Neural crest cell (in vitro differentiated cells): ENCODE results near the gene SUPT3H. TPM values are rescaled to one million over a fixed set of nuclear protein-coding genes. Genes with fewer than 3 reads are reported as not detected.

Experiments
- DNase-seq: peaks from one replicate; pipeline ENCODE4 v3.0.0; 2021; ENCODE audit warnings: low read depth, mixed read lengths, low spot score
- H3K27ac Mint-ChIP-seq: one replicate; pipeline ENCODE4 v1.8.0; 2021; ENCODE audit warnings: mild to moderate bottlenecking, mixed read lengths; ENCODE audit not compliant: unreplicated experiment
- H3K27me3 Mint-ChIP-seq: 2 replicates; pipeline ENCODE4 v1.8.0; 2021; ENCODE audit warnings: low read depth, mild to moderate bottlenecking, mixed read lengths
- H3K36me3 Mint-ChIP-seq: 2 replicates; pipeline ENCODE4 v1.8.0; 2021; ENCODE audit warnings: low read depth, mild to moderate bottlenecking, mixed read lengths
- H3K4me1 Mint-ChIP-seq: 2 replicates; pipeline ENCODE4 v1.8.0; 2021; ENCODE audit warnings: mixed read lengths
- H3K4me3 Mint-ChIP-seq: one replicate; pipeline ENCODE4 v1.8.0; 2021; ENCODE audit warnings: mild to moderate bottlenecking, mixed read lengths
- H3K9me3 Mint-ChIP-seq: 2 replicates; pipeline ENCODE4 v1.8.0; 2021; ENCODE audit warnings: mixed read lengths
- total RNA-seq: library from RNA; stranded (reverse); gene quantifications from 2 replicates; pipeline ENCODE4 v1.2.1, GENCODE V29; 2021
- TF ChIP-seq, protein P1 (sequence below): fragments of 200-600 bp; sonication (generic); conservative IDR thresholded peaks from 2 replicates; pipeline ENCODE4 v1.5.0; 2021; ENCODE audit warnings: antibody characterized with exemption, mild to moderate bottlenecking

Gene SUPT3H
- total RNA-seq, 1 donor from 2014 or later, result 17.0 TPM

DNA sequence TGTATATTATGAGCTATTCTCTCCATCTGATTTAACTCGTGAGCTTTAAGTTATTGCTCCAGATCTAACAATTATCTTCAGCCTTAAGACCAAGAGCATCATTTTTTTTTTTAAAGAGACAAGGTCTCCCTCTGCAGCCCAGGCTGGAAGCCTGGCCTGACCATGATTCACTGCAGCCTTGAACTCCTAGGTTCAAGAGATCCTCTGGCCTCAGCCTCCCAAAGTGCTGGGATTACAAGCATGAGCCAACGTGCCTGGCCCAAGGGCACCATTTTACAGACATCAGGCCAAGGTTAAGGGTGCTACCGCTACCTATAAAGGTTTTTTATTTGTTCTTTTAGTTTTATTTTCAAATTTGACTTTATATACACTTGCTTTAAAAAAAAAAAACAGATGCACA is 2.3 kb downstream of the SUPT3H start:
- H3K27me3 Mint-ChIP-seq, result no peaks in the 10 kb centered on the region
- no peak for DNase-seq
- TF ChIP-seq, protein P1, sequence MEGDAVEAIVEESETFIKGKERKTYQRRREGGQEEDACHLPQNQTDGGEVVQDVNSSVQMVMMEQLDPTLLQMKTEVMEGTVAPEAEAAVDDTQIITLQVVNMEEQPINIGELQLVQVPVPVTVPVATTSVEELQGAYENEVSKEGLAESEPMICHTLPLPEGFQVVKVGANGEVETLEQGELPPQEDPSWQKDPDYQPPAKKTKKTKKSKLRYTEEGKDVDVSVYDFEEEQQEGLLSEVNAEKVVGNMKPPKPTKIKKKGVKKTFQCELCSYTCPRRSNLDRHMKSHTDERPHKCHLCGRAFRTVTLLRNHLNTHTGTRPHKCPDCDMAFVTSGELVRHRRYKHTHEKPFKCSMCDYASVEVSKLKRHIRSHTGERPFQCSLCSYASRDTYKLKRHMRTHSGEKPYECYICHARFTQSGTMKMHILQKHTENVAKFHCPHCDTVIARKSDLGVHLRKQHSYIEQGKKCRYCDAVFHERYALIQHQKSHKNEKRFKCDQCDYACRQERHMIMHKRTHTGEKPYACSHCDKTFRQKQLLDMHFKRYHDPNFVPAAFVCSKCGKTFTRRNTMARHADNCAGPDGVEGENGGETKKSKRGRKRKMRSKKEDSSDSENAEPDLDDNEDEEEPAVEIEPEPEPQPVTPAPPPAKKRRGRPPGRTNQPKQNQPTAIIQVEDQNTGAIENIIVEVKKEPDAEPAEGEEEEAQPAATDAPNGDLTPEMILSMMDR, result no peak
- no peaks in the 10 kb centered on the region for H3K9me3 Mint-ChIP-seq
- no peaks in the 10 kb centered on the region for H3K36me3 Mint-ChIP-seq
- H3K4me1 Mint-ChIP-seq, result peaks cover 25% of the 10 kb centered on the region
- peak overlapping the region; percentile 66 for H3K4me3 Mint-ChIP-seq
- H3K27ac Mint-ChIP-seq, result no peak overlapping the region

DNA sequence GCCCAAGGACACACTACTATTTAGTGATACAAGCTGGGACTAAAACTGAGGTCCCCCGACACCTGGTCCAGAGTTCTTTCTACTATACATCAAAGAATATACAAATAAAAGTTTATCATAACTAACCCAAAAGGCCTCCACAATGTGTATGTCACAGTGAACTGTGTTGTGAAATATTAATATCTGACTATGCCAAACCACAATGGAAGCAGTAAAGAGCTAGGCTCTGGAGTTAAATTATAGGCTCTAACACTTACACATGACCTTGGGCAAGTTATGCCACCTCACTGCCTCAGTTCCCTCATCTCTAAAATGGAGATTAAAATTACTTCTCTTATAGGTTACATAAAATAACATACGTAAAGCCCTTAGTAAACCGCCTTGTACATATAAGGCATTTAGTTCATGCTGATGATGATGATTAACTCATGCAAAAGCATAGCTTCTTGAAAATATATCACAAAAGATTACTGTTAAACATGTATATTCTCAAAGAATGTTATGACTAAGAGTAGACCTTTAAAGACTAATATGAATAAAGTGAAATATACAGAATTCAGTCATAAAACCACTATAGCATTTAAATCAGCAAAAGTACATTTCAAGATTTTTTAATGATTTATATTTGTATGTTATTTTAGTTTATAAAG is 5.7 kb downstream of the SUPT3H start:
- no peaks in the 10 kb centered on the region for H3K27me3 Mint-ChIP-seq
- DNase-seq, result no peak
- no peaks in the 10 kb centered on the region for H3K9me3 Mint-ChIP-seq
- H3K4me3 Mint-ChIP-seq, result no peak overlapping the region
- no peak overlapping the region for H3K27ac Mint-ChIP-seq
- TF ChIP-seq, protein P1, result no peak
- peaks cover 14% of the 10 kb centered on the region for H3K4me1 Mint-ChIP-seq
- H3K36me3 Mint-ChIP-seq, result no peaks in the 10 kb centered on the region

DNA sequence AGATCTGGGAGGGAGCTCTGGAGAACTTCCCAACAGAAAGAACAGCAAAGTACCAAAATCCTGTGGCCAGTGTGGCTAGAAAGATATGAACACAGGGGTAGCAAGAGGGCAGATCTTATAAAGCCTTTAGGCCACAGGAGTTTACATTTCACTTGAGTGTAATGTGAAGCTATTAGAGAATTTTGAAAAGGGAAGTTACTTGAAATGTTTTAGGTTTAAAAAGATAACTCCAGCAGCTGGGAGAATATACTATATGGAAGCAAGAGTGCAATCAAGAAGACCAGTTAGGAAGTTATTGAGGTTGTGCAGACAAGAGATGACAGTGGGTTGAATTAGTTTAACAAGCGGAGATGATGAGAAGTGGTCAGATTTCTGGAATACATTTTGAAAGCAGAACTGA is 7.9 kb downstream of the SUPT3H start:
- H3K9me3 Mint-ChIP-seq, result no peaks in the 10 kb centered on the region
- H3K36me3 Mint-ChIP-seq, result no peaks in the 10 kb centered on the region
- H3K4me1 Mint-ChIP-seq, result peaks cover 3% of the 10 kb centered on the region
- no peak overlapping the region for H3K4me3 Mint-ChIP-seq
- H3K27me3 Mint-ChIP-seq, result no peaks in the 10 kb centered on the region
- TF ChIP-seq, protein P1, result no peak
- DNase-seq, result no peak
- H3K27ac Mint-ChIP-seq, result no peak overlapping the region

DNA sequence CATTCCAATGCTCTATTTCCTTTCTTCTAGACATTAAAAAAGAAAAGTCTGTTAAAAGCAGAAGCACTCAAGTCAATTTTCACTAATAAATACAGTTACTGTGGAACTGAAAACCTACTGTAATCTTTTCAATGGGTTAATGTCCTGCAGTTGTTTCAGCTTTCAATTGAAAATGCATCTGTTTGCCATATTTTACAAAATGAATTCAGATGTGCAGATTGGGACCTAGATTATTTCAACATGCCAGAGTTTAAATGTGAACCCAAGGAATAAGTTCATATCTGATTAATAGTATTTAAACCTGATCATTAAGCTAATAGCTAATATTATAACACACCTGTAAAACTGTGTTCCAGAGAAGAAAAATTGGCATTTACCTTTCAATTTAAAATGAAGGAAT is 9.7 kb downstream of the SUPT3H start:
- H3K36me3 Mint-ChIP-seq, result no peaks in the 10 kb centered on the region
- H3K27ac Mint-ChIP-seq, result no peak overlapping the region
- H3K9me3 Mint-ChIP-seq, result no peaks in the 10 kb centered on the region
- TF ChIP-seq, protein P1, result no peak
- no peak overlapping the region for H3K4me3 Mint-ChIP-seq
- peaks cover 3% of the 10 kb centered on the region for H3K4me1 Mint-ChIP-seq
- DNase-seq, result no peak
- H3K27me3 Mint-ChIP-seq, result no peaks in the 10 kb centered on the region

DNA sequence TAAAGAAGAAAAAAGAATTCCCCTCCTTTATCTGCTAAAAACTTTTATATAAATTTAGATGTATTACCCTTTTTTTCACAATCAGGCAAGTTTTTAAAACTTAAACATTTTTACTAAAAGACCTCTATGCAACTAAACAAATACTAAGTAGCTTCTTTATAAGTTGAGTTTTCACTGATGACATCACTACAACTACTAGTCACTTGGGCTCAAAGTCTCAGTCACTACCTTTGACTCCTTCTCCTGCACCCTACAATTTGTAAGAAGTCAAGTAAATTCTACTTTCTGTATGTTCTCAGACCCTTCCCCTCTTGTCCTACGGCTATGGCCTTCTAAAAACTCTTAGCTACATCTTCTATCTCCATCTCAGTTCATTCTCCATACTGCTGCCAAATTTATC is 11.2 kb downstream of the SUPT3H start:
- H3K4me1 Mint-ChIP-seq, result peaks cover 3% of the 10 kb centered on the region
- no peak overlapping the region for H3K4me3 Mint-ChIP-seq
- no peak overlapping the region for H3K27ac Mint-ChIP-seq
- DNase-seq, result no peak
- no peaks in the 10 kb centered on the region for H3K27me3 Mint-ChIP-seq
- no peaks in the 10 kb centered on the region for H3K9me3 Mint-ChIP-seq
- TF ChIP-seq, protein P1, result no peak
- H3K36me3 Mint-ChIP-seq, result no peaks in the 10 kb centered on the region
